ENCODE results near the gene MRPL45.

DNA sequence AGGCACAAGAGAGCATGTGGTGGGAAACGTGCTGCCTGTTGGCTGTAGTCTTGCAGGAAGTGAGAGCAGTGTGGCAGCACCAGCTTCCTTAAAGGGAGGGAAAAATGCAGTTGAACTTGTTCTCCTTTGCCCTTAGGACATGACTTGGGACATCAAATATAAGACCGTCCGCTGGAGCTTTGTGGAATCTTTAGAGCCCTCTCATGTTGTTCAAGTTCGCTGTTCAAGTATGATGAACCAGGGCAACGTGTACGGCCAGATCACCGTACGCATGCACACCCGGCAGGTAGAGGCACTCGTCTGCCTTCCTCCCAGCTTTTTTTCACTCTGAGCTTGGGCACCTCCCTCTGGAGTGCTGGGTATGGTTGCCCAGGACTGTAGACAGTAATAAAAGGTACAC, 23.5 kb downstream of the MRPL45 start:
- TF ChIP-seq, protein P1, sequence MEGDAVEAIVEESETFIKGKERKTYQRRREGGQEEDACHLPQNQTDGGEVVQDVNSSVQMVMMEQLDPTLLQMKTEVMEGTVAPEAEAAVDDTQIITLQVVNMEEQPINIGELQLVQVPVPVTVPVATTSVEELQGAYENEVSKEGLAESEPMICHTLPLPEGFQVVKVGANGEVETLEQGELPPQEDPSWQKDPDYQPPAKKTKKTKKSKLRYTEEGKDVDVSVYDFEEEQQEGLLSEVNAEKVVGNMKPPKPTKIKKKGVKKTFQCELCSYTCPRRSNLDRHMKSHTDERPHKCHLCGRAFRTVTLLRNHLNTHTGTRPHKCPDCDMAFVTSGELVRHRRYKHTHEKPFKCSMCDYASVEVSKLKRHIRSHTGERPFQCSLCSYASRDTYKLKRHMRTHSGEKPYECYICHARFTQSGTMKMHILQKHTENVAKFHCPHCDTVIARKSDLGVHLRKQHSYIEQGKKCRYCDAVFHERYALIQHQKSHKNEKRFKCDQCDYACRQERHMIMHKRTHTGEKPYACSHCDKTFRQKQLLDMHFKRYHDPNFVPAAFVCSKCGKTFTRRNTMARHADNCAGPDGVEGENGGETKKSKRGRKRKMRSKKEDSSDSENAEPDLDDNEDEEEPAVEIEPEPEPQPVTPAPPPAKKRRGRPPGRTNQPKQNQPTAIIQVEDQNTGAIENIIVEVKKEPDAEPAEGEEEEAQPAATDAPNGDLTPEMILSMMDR (IDR thresholded peaks at IDR 0.05; ENCODE audit: insufficient read depth, low read depth, low read length): no peak
- TF ChIP-seq EZH2 (IDR thresholded peaks at IDR 0.05; ENCODE audit: insufficient read depth, low read length): no peak
